ENCODE results near the gene DIP2C. TPM values are rescaled to one million over a fixed set of nuclear protein-coding genes. Genes with fewer than 3 reads are reported as not detected.

The DIP2C gene
- total RNA-seq, 1 donor from 2014 or later: 10.1 TPM

DNA sequence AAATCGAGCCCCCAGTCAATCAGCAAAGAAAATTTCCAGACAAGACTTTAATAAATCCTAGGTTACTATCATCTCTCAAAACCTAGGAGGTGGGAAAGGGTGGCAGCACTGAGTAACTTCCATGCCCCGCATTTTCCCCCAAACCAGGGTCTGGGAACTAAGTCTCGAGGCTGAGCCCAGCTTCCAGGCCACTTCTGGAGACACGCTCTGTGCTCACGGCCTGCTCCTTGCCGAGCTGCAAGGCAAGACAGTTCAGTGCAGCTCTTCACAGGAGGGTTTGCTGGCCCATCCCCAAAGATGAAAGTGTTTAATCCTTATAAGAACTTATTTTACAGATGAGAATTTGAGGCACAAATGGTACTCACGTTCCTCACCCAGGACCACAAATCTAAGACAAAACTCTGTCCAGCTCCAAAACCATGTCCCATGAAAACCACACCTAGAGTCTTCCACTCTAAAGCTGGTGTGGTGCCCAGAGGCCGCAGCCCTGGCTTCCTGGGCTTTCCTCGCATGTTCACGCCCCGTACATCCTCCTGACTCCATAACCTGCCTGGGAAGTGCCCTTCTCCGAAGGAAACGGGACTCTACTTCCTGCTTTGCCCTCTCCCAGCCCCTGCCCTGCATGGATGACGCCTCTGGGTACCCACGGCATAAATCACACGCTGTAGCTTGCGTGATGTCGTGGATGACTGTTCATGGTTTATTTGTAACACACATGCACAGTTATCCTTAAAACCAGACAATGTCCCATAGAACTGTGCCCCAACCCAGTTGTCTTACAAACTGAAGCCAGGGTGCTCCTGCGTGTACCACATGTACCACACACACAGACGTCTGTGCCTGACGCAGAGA is 201.2 kb downstream of the DIP2C start:
- TF ChIP-seq, protein P1, sequence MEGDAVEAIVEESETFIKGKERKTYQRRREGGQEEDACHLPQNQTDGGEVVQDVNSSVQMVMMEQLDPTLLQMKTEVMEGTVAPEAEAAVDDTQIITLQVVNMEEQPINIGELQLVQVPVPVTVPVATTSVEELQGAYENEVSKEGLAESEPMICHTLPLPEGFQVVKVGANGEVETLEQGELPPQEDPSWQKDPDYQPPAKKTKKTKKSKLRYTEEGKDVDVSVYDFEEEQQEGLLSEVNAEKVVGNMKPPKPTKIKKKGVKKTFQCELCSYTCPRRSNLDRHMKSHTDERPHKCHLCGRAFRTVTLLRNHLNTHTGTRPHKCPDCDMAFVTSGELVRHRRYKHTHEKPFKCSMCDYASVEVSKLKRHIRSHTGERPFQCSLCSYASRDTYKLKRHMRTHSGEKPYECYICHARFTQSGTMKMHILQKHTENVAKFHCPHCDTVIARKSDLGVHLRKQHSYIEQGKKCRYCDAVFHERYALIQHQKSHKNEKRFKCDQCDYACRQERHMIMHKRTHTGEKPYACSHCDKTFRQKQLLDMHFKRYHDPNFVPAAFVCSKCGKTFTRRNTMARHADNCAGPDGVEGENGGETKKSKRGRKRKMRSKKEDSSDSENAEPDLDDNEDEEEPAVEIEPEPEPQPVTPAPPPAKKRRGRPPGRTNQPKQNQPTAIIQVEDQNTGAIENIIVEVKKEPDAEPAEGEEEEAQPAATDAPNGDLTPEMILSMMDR (IDR thresholded peaks at IDR 0.05): no peak
- Mint-ChIP-seq H3K36me3 (peaks cover 19% of the 10 kb centered on the region), H3K4me1 (peaks cover 64% of the 10 kb centered on the region), H3K9me3 (peaks cover 7% of the 10 kb centered on the region), H3K27ac (no peak overlapping the region), H3K27me3 (ENCODE audit: insufficient read depth, low read depth) (peaks cover 11% of the 10 kb centered on the region), H3K4me3 (no peak overlapping the region)
- H3K27ac ChIP-seq: no peak overlapping the region
- H3K36me3 ChIP-seq: no peaks in the 10 kb centered on the region
- DNase-seq (ENCODE audit: low spot score): no peak
- H3K4me2 ChIP-seq: no peak overlapping the region
- H2AFZ ChIP-seq (replicated peaks): no peak overlapping the region
- no peaks in the 10 kb centered on the region for H3F3A ChIP-seq (ENCODE audit: low read depth)
- peaks cover 48% of the 10 kb centered on the region for H3K4me1 ChIP-seq
- no peak overlapping the region for H3K9ac ChIP-seq
- H3K9me3 ChIP-seq (ENCODE audit: low read depth): no peaks in the 10 kb centered on the region
- no peak overlapping the region for H3K4me3 ChIP-seq
- H4K20me1 ChIP-seq (ENCODE audit: low read depth): peaks cover 66% of the 10 kb centered on the region
- peaks cover 31% of the 10 kb centered on the region for H3K79me2 ChIP-seq (ENCODE audit: low read depth)
- no peaks in the 10 kb centered on the region for H3K27me3 ChIP-seq

DNA sequence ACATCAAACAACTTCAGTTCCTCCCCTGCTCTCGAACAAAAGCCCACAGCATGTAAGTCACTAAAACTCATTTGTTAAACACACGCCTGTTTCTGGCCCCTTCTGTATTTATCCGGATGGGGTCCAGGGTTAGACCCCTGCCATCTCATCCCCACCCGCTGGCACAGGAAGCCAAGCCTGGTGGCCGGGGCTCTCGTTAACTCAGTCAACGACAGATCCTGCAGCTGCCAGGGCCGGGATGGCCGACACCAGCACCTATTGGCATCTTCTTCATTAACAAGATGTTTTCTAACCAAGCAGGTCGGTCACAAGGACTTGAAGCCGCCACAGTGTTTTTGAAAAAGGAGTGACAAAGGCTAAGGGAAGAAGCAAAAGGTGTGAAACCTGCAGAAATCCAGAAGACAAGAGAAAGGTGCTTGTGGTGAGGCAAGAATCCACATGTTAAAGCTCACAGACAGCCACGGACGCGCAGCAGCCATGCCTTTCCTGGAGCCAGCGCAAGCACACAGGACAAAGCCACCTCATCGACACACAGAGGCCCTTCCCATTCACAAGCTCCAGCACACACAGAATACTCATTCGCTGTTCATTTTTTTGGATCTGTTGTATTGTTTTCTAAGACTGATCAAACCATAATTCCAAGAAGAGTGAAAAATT is 202.7 kb downstream of the DIP2C start:
- Histone ChIP-seq H3K4me1 (peaks cover 33% of the 10 kb centered on the region), H2AFZ (replicated peaks) (no peak overlapping the region), H3K4me2 (no peak overlapping the region), H3K9me3 (ENCODE audit: low read depth) (no peaks in the 10 kb centered on the region), H3K27me3 (no peaks in the 10 kb centered on the region), H3K4me3 (no peak overlapping the region), H3K27ac (no peak overlapping the region), H3K79me2 (ENCODE audit: low read depth) (peaks cover 17% of the 10 kb centered on the region), H3K9ac (no peak overlapping the region), H3K36me3 (no peaks in the 10 kb centered on the region), H3F3A (ENCODE audit: low read depth) (no peaks in the 10 kb centered on the region), H4K20me1 (ENCODE audit: low read depth) (peaks cover 54% of the 10 kb centered on the region)
- peaks cover 57% of the 10 kb centered on the region for H3K4me1 Mint-ChIP-seq
- TF ChIP-seq EZH2phosphoT487 (IDR thresholded peaks at IDR 0.05): no peak
- TF ChIP-seq EZH2 (IDR thresholded peaks at IDR 0.05): no peak
- TF ChIP-seq, protein P1 (IDR thresholded peaks at IDR 0.05): no peak
- H3K27me3 Mint-ChIP-seq (ENCODE audit: insufficient read depth, low read depth): peaks cover 11% of the 10 kb centered on the region
- peaks cover 21% of the 10 kb centered on the region for H3K36me3 Mint-ChIP-seq
- no peak overlapping the region for H3K4me3 Mint-ChIP-seq
- H3K27ac Mint-ChIP-seq: no peak overlapping the region
- peaks cover 7% of the 10 kb centered on the region for H3K9me3 Mint-ChIP-seq
- DNase-seq (ENCODE audit: low spot score): no peak

DNA sequence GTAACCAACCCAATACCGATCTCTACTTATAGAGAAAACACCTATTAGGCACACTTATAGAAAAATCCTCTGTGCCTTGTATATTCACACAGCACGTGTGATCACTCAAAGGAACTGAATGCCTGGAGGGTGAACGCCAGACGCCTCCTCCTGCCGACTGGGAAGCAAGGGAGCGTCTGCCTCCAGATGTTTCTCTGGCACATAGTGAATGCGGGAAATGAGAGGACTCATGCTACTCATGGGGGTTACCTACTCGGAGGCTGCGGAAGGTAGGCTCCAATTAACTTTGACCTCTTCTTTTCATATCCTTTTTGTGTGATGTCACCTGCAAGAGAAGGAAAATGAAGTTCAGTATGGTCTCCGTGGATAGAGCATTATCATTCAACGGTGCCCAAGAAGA is 203.3 kb downstream of the DIP2C start:
- TF ChIP-seq, protein P1 (IDR thresholded peaks at IDR 0.05): no peak
- TF ChIP-seq EZH2phosphoT487 (IDR thresholded peaks at IDR 0.05): no peak
- no peak for TF ChIP-seq EZH2 (IDR thresholded peaks at IDR 0.05)
- Histone ChIP-seq H3K4me3 (no peak overlapping the region), H3K9me3 (ENCODE audit: low read depth) (no peaks in the 10 kb centered on the region), H3K79me2 (ENCODE audit: low read depth) (peaks cover 11% of the 10 kb centered on the region), H3K36me3 (no peaks in the 10 kb centered on the region), H3K27me3 (no peaks in the 10 kb centered on the region), H4K20me1 (ENCODE audit: low read depth) (peaks cover 49% of the 10 kb centered on the region), H3F3A (ENCODE audit: low read depth) (no peaks in the 10 kb centered on the region), H3K4me2 (no peak overlapping the region), H3K27ac (no peak overlapping the region), H2AFZ (replicated peaks) (no peak overlapping the region), H3K4me1 (peaks cover 27% of the 10 kb centered on the region), H3K9ac (no peak overlapping the region)
- peaks cover 11% of the 10 kb centered on the region for H3K27me3 Mint-ChIP-seq (ENCODE audit: insufficient read depth, low read depth)
- peaks cover 7% of the 10 kb centered on the region for H3K9me3 Mint-ChIP-seq
- H3K4me3 Mint-ChIP-seq: peak overlapping the region; percentile 25
- H3K4me1 Mint-ChIP-seq: peaks cover 55% of the 10 kb centered on the region
- H3K36me3 Mint-ChIP-seq: peaks cover 21% of the 10 kb centered on the region
- no peak overlapping the region for H3K27ac Mint-ChIP-seq
- no peak for DNase-seq (ENCODE audit: low spot score)

Measured in neural progenitor cell (in vitro differentiated cells).